ENCODE measurements around the gene MICALL1.

MICALL1 gene

GRCh38 chr22:37991731-37992442, 85.8 kb downstream of the MICALL1 start:
- ATAC-seq = no peak
- TF ChIP-seq BACH2 (CRISPR knock-in tag; IDR thresholded peaks at IDR 0.05; ENCODE audit: borderline replicate concordance) = no peak
- no peak for TF ChIP-seq ZFP3 (CRISPR knock-in tag; IDR thresholded peaks at IDR 0.05)
- no peak for TF ChIP-seq ZNF565 (CRISPR knock-in tag; conservative IDR thresholded peaks at IDR 0.05; ENCODE audit: low read depth)
- TF ChIP-seq GLIS3 (CRISPR knock-in tag; IDR thresholded peaks at IDR 0.05) = no peak
- no peak for TF ChIP-seq CSRNP3 (CRISPR knock-in tag; IDR thresholded peaks at IDR 0.05)
- TF ChIP-seq CSDC2 (CRISPR knock-in tag; IDR thresholded peaks at IDR 0.05) = no peak
- no peak for TF ChIP-seq ZC3H10 (CRISPR knock-in tag; IDR thresholded peaks at IDR 0.05)
- TF ChIP-seq TCF4 (CRISPR knock-in tag; IDR thresholded peaks at IDR 0.05; ENCODE audit: borderline replicate concordance) = no peak
- TF ChIP-seq PPARA (CRISPR knock-in tag; IDR thresholded peaks at IDR 0.05; ENCODE audit: borderline replicate concordance) = no peak
- no peak for TF ChIP-seq ZNF8 (CRISPR knock-in tag; IDR thresholded peaks at IDR 0.05)
- TF ChIP-seq, protein P1, sequence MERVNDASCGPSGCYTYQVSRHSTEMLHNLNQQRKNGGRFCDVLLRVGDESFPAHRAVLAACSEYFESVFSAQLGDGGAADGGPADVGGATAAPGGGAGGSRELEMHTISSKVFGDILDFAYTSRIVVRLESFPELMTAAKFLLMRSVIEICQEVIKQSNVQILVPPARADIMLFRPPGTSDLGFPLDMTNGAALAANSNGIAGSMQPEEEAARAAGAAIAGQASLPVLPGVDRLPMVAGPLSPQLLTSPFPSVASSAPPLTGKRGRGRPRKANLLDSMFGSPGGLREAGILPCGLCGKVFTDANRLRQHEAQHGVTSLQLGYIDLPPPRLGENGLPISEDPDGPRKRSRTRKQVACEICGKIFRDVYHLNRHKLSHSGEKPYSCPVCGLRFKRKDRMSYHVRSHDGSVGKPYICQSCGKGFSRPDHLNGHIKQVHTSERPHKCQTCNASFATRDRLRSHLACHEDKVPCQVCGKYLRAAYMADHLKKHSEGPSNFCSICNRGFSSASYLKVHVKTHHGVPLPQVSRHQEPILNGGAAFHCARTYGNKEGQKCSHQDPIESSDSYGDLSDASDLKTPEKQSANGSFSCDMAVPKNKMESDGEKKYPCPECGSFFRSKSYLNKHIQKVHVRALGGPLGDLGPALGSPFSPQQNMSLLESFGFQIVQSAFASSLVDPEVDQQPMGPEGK (CRISPR knock-in tag; IDR thresholded peaks at IDR 0.05; ENCODE audit: borderline replicate concordance) = no peak
- TF ChIP-seq TOX (CRISPR knock-in tag; IDR thresholded peaks at IDR 0.05; ENCODE audit: borderline replicate concordance) = no peak
- no peak for TF ChIP-seq ARNTL (CRISPR knock-in tag; IDR thresholded peaks at IDR 0.05; ENCODE audit: borderline replicate concordance, low read depth)
- no peak for TF ChIP-seq ESRRG (CRISPR knock-in tag; IDR thresholded peaks at IDR 0.05)
- TF ChIP-seq CREB5 (CRISPR knock-in tag; IDR thresholded peaks at IDR 0.05; ENCODE audit: low read depth) = no peak
- no peak for TF ChIP-seq RARB (CRISPR knock-in tag; IDR thresholded peaks at IDR 0.05)
- no peak for TF ChIP-seq ISL1 (CRISPR knock-in tag; IDR thresholded peaks at IDR 0.05)

Data from SK-N-SH treated with all-trans-retinoic acid at 6 μM for 48 hours (cell line).